Hepatocyte (in vitro differentiated cells): ENCODE measurements around the gene DUSP2. TPM values are rescaled to one million over a fixed set of nuclear protein-coding genes. Genes with fewer than 3 reads are reported as not detected.

Source experiments
- DNase-seq: peaks from one replicate; pipeline ENCODE4 v3.0.0-alpha.2; 2016; ENCODE audit warnings: low spot score
- H2AFZ ChIP-seq: fragments of 200-600 bp; sonication (generic); 2 replicates; pipeline ENCODE4 v1.6.0; 2016; ENCODE audit warnings: antibody characterized with exemption, mild to moderate bottlenecking
- H3K27ac ChIP-seq: fragments of 200-600 bp; sonication (generic); 2 replicates; pipeline ENCODE4 v1.5.1; 2016; ENCODE audit warnings: mild to moderate bottlenecking
- H3K27me3 ChIP-seq: fragments of 200-600 bp; sonication (generic); 2 replicates; pipeline ENCODE4 v1.6.1; 2016
- H3K36me3 ChIP-seq: fragments of 200-600 bp; sonication (generic); replicated peaks from 2 replicates; pipeline ENCODE4 v1.5.1; 2016; ENCODE audit warnings: low read depth; ENCODE audit not compliant: insufficient read depth
- H3K4me1 ChIP-seq: fragments of 200-600 bp; sonication (generic); 2 replicates; pipeline ENCODE4 v1.5.1; 2016; ENCODE audit warnings: mild to moderate bottlenecking, moderate library complexity; ENCODE audit not compliant: insufficient read depth
- H3K4me2 ChIP-seq: fragments of 200-600 bp; sonication (generic); 2 replicates; pipeline ENCODE4 v1.6.0; 2016
- H3K4me3 ChIP-seq: fragments of 200-600 bp; sonication (generic); 2 replicates; pipeline ENCODE4 v1.5.1; 2016; ENCODE audit warnings: mild to moderate bottlenecking
- H3K79me2 ChIP-seq: fragments of 200-600 bp; sonication (generic); 2 replicates; pipeline ENCODE4 v1.6.0; 2017; ENCODE audit warnings: mild to moderate bottlenecking
- H3K9me2 ChIP-seq: fragments of 200-600 bp; sonication (generic); replicated peaks from 2 replicates; pipeline ENCODE4 v1.6.0; 2017; ENCODE audit warnings: mild to moderate bottlenecking; ENCODE audit not compliant: insufficient read depth
- H3K9me3 ChIP-seq: fragments of 200-600 bp; sonication (generic); 2 replicates; pipeline ENCODE4 v1.5.1; 2016; ENCODE audit warnings: low read depth, mild to moderate bottlenecking
- H4K20me1 ChIP-seq: fragments of 200-600 bp; sonication (generic); 2 replicates; pipeline ENCODE4 v1.6.0; 2016; ENCODE audit warnings: mild to moderate bottlenecking; ENCODE audit not compliant: insufficient read depth, poor library complexity, severe bottlenecking
- CTCF ChIP-seq: fragments of 200-600 bp; sonication (generic); IDR thresholded peaks from 2 replicates; pipeline ENCODE4 v1.5.1; 2016; ENCODE audit warnings: antibody characterized with exemption, mild to moderate bottlenecking; ENCODE audit not compliant: poor library complexity
- EZH2 ChIP-seq: fragments of 200-600 bp; sonication (generic); IDR thresholded peaks from 2 replicates; pipeline ENCODE4 v1.6.1; 2016; ENCODE audit warnings: antibody characterized with exemption, mild to moderate bottlenecking, borderline replicate concordance
- EZH2phosphoT487 ChIP-seq: fragments of 200-600 bp; sonication (generic); IDR thresholded peaks from one replicate; pipeline ENCODE4 v1.6.1; 2018; ENCODE audit warnings: antibody characterized with exemption, mild to moderate bottlenecking, low read depth, moderate library complexity; ENCODE audit not compliant: unreplicated experiment, severe bottlenecking
- WGBS: methylation state at CpG from one replicate; pipeline ENCODE4 v1.1.6; 2016; ENCODE audit warnings: low lambda C conversion rate; ENCODE audit errors: missing lambda C conversion rate; 5-methylcytosine and 5-hydroxymethylcytosine counted together
- polyA plus RNA-seq: library from polyadenylated mRNA; unstranded; fragments of >200 nt; fragmentation: Nextera tagmentation; extraction: Ambion mirVana; gene quantifications from 2 replicates; pipeline ENCODE4 v1.2.1, GENCODE V29; 2016
- total RNA-seq: library from RNA; depleted of rRNA; stranded (reverse); fragments of >200 nt; gene quantifications from 2 replicates; pipeline ENCODE4 v1.2.3, GENCODE V29; 2014

DUSP2 gene
- 7.2 and 11.3 TPM in 2 replicates for total RNA-seq
- polyA plus RNA-seq, result 17.0 and 24.0 TPM in 2 replicates

GRCh38 chr2:96145036-96145847, at the start of gene DUSP2:
DUSP2 (minus strand) TSS chr2:96145440; CDS start chr2:96145354, 86 bp downstream.
- Histone ChIP-seq H4K20me1 (no peaks in the 10 kb centered on the region), H3K27ac (peak within 1 kb of the TSS; percentile 34), H3K27me3 (no peaks in the 10 kb centered on the region), H2AFZ (peak within 1 kb of the TSS; percentile 94), H3K79me2 (no peaks in the 10 kb centered on the region), H3K4me3 (peak within 1 kb of the TSS; percentile 60), H3K4me1 (peaks cover 19% of the 10 kb centered on the region), H3K36me3 (no peaks in the 10 kb centered on the region), H3K4me2 (peak within 1 kb of the TSS; percentile 96), H3K9me2 (no peaks in the 10 kb centered on the region), H3K9me3 (no peaks in the 10 kb centered on the region)
- DNase-seq, result peak; percentile 77
- WGBS, result 3% methylated on average over 57 of the region's 94 CpGs
- TF ChIP-seq EZH2 (no peak), CTCF (no peak), EZH2phosphoT487 (no peak)

- no peaks in the 10 kb centered on the region for H3K36me3 ChIP-seq
Measured at GRCh38 chr2:96191937-96192670, 46.9 kb upstream of the DUSP2 start.

DNA sequence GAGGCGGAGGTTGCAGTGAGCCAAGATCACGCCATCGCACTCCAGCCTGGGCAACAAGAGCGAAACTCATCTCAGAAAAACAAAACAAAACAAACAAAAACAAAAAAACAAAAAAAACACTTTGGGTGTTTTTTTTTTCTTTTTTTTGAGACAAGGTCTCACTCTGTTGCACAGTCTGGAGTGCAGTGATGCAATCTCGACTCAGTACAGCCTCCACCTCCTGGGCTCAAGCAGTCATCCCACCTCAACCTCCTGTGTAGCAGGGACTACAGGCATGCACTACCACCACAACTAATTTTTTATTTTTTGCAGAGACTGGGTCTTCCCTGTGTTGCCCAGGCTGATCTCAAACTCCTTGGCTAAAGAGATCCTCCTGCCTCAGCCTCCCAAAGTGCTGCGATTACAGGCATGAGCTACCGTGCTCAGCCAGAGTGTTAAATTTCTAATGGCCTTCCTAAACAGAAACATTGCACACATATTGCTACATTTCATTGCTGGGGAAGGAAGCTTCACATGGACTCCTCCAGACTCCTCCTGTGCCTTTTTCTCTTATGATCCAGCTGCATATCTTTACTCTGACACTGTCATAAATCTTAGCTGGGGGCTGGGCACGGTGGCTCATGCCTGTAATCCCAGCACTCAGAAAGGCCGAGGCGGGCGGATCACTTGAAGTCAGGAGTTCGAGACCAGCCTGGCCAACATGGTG, 43.7 kb upstream of the DUSP2 start:
- H3K27me3 ChIP-seq, result no peaks in the 10 kb centered on the region
- no peaks in the 10 kb centered on the region for H4K20me1 ChIP-seq

More at GRCh38 chr2:96191937-96192670, 46.9 kb upstream of the DUSP2 start:
- DNase-seq, result no peak
- peaks cover 15% of the 10 kb centered on the region for H4K20me1 ChIP-seq
- TF ChIP-seq CTCF (no peak), EZH2 (no peak), EZH2phosphoT487 (no peak)
- no peaks in the 10 kb centered on the region for H3K9me3 ChIP-seq
- no peak overlapping the region for H3K4me3 ChIP-seq
- peaks cover 65% of the 10 kb centered on the region for H3K79me2 ChIP-seq
- peaks cover 5% of the 10 kb centered on the region for H3K4me1 ChIP-seq
- H2AFZ ChIP-seq, result no peak overlapping the region
- 93% methylated on average over 11 of the region's 11 CpGs for WGBS
- no peak overlapping the region for H3K27ac ChIP-seq
- H3K9me2 ChIP-seq, result no peaks in the 10 kb centered on the region
- H3K4me2 ChIP-seq, result no peak overlapping the region
- H3K27me3 ChIP-seq, result no peaks in the 10 kb centered on the region

More for the DNA sequence above, 43.7 kb upstream of the DUSP2 start:
- Histone ChIP-seq H3K27ac (no peak overlapping the region), H3K9me3 (no peaks in the 10 kb centered on the region), H3K79me2 (peaks cover 34% of the 10 kb centered on the region), H3K4me2 (no peak overlapping the region), H3K36me3 (peaks cover 3% of the 10 kb centered on the region), H3K9me2 (no peaks in the 10 kb centered on the region), H3K4me1 (peaks cover 11% of the 10 kb centered on the region), H2AFZ (no peak overlapping the region), H3K4me3 (no peak overlapping the region)
- TF ChIP-seq EZH2phosphoT487 (no peak), EZH2 (no peak), CTCF (no peak)
- no peak for DNase-seq
- 89% methylated on average over 12 of the region's 12 CpGs for WGBS
